HG02623 (cell line): ENCODE measurements around the gene ATXN7L1.
"Not testable (repeated sequence)": the region's sequence is repeated elsewhere in the genome, so short reads cannot be mapped to it uniquely, and the experiment has no call there.

Source experiments
- ATAC-seq: cut with Tn5 transposase; IDR thresholded peaks from one replicate; pipeline ENCODE4 v1.9.1; 2021; ENCODE audit warnings: moderate library complexity; ENCODE audit not compliant: unreplicated experiment

The ATXN7L1 gene

GRCh38 chr7:105890290-105890997, 14.0 kb upstream of the ATXN7L1 start:
- ATAC-seq: no peak

GRCh38 chr7:105887569-105888189, 11.3 kb upstream of the ATXN7L1 start:
- ATAC-seq: no peak

GRCh38 chr7:105886776-105887175, 10.4 kb upstream of the ATXN7L1 start:
- ATAC-seq: no peak

GRCh38 chr7:105885387-105886111, 9.2 kb upstream of the ATXN7L1 start:
- ATAC-seq: no peak

GRCh38 chr7:105883179-105883578, 6.8 kb upstream of the ATXN7L1 start:
- ATAC-seq: not testable (repeated sequence)

- no peak for ATAC-seq
These were observed 5.0 kb upstream of the ATXN7L1 start for GRCh38 chr7:105881439-105881838.

GRCh38 chr7:105880571-105881330, 4.4 kb upstream of the ATXN7L1 start:
- ATAC-seq: no peak

- ATAC-seq: no peak
These were observed 3.4 kb upstream of the ATXN7L1 start for GRCh38 chr7:105879782-105880181.

GRCh38 chr7:105878746-105879605, 2.6 kb upstream of the ATXN7L1 start:
- ATAC-seq: no peak

- no peak for ATAC-seq
These were observed 1.3 kb upstream of the ATXN7L1 start for GRCh38 chr7:105877736-105878135.

GRCh38 chr7:105876964-105877601, 684 bp upstream of the ATXN7L1 start:
- ATAC-seq: no peak

GRCh38 chr7:105875505-105875904, 894 bp downstream of the ATXN7L1 start:
- no peak for ATAC-seq

- no peak for ATAC-seq
These were observed 2.3 kb downstream of the ATXN7L1 start for GRCh38 chr7:105874055-105874454.

- ATAC-seq: no peak
These were observed 3.9 kb downstream of the ATXN7L1 start for GRCh38 chr7:105872491-105872890.

GRCh38 chr7:105871142-105871541, 5.3 kb downstream of the ATXN7L1 start:
- no peak for ATAC-seq

- ATAC-seq: no peak
These were observed 10.1 kb downstream of the ATXN7L1 start for GRCh38 chr7:105866102-105866801.

GRCh38 chr7:105863876-105864275, 12.5 kb downstream of the ATXN7L1 start:
- ATAC-seq: no peak

- ATAC-seq: no peak
These were observed 13.6 kb downstream of the ATXN7L1 start for GRCh38 chr7:105862770-105863169.

- no peak for ATAC-seq
These were observed 14.1 kb downstream of the ATXN7L1 start for GRCh38 chr7:105862276-105862675.
